IPS-NIHi11 (cell line): Measurements from ENCODE around the gene IFNA21.
A peak's percentile ranks its signal among the peaks of the same experiment; 100 is the strongest.
"Not testable (repeated sequence)": the region's sequence is repeated elsewhere in the genome, so short reads cannot be mapped to it uniquely, and the experiment has no call there.

Experiments used
- DNase-seq: peaks from one replicate; pipeline ENCODE4 v3.0.0; 2012; ENCODE audit warnings: mixed read lengths, low spot score

The IFNA21 gene

DNA sequence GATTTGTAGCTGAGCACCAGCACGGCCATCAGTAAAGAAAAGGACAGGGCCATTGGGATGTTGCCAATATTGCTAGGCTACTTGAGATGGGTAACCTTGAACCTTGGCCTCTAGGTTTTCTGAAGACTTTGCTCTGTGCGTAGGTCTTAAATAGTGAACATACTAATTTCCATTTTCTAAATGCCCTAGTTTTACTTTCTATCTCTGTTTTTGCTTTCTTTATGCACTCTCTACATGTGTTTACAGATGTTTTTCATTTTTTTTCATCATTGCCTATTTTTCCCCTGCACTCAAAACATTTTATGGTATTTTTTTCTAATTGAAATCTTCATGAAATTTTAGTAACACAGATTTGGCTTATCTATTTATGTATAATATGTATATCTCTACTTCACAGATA lies at the start of gene IFNA21:
Gene IFNA21 (minus strand): TSS at position 101 of the 400 bp plus-strand sequence. CDS start 48 bp downstream, at position 53.
- DNase-seq = not testable (repeated sequence)

DNA sequence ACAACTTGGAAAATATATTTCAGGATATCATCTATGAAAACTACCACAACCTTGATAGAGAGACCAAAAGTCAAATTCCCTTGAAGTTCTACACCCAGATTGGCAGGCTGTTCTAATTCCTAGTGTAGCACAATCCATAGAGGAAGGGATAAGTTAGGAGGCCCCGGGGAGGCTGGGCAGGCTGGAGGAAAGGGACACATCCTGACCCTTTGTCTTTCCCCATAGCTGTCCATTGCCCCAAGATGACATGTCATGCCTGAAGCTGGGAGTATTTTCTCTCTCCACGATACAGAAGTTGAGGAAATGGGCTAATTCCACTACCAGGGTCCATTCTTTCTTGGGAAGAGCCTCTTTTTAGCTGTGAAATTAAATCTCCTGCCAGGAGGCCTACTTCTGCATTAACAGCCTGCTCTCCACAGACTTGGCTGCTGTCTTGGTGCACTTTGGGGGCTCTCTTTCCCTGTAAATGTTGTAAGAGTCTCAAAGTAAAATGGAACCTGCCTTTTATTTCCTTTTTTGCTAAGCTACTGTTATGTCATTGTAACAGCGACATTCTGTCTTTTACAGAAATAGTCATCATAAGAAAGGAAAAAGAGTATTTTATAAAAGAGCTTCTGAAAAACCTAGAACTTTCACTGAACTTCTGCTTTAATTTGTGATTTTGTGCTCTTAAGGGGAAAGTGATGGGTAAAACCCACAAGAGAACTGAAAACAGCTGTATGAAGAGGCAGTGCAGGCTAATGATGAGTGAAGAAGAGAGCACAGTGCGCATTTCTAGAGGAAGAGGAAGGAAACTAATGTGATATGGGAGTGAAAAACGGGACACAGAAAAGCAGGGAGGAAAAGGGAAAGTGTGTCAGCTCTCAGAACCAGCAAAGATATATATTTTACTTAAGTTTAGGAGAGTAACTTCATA lies 47.2 kb upstream of the IFNA21 start:
- peak; percentile 13 for DNase-seq

GRCh38 chr9:21212160-21212559 lies 45.7 kb upstream of the IFNA21 start:
- DNase-seq = not testable (repeated sequence)

DNA sequence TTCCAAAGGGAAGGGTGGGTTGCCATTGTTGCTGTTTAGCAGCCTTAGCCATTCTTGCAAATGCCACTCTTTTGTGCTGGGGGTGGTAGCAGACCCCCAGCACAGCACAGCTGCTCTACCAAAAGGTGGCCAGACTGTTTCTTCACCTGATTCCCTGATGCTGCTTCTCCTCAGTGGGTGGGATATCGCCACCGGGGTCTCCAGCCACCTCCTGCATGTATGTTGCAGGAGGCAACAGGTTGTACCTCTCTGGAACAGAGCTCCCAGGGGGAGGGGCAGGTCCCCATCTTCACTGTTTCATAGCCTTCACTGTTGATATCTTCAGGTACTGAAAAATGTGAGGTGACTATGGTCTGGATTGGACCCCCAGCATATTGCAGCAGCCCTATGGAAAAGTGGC lies 44.3 kb upstream of the IFNA21 start:
- DNase-seq = not testable (repeated sequence)

DNA sequence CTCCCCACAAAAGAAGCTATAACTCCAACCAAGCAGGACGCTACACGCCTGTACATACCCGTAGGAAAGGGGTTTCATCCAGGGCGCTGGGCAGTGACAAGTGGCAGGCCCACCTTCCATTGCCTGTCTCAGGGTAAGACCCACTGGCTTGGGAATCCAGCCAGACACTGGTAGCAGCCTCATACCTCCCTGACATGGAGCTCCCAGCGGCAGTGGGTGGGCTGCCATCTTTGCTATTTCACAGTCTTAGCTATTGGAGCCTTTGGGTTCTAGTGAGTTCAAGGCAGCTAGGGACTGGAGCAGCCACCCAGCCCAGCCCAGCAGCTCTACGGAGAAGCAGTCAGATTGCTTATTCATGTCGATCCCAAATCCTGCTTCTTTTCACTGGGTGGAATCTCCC lies 43.9 kb upstream of the IFNA21 start:
- no peak for DNase-seq

- not testable (repeated sequence) for DNase-seq
Observed at GRCh38 chr9:21207043-21207442, 40.6 kb upstream of the IFNA21 start, which contains the start of gene IFNA10. IFNA10 (minus strand) TSS chr9:21207143; CDS start chr9:21207097, 46 bp downstream.

DNA sequence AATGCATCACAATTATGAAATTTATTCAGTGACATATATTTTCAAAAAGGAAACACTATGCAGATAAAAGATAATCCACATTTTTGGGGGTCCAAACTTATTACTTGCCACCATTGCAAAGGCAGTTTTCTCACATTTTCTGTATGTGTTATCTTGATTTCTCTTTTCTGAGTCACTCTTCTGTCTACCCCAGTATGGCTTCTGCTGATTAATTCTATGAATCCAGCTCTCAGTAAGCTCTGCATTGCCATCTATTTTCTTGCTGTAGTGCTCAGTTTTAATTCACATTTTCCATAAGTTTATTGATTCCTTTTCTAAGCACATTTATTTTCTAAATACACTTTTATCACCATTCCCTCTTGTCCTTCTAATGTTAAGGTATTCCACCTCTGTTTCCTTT lies 38.7 kb upstream of the IFNA21 start:
- DNase-seq = no peak

DNA sequence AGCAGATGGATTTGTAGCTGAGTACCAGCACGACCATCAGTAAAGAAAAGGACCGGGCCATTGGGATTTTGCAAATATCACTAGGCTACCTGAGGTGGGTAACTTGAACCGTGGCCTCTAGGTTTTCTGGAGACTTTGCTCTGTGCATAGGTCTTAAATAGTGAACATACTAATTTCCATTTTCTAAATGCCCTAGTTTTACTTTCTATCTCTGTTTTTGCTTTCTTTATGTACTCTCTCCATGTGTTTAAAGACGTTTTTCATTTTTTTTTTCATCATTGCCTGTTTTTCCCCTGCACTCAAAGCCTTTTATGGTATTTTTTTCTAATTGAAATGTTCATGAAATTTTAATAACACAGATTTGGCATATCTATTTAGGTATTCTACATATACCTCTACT lies 35.6 kb upstream of the IFNA21 start, which contains the start of gene IFNA7:
Gene IFNA7 (minus strand): TSS at position 101 of the 400 bp plus-strand sequence. CDS start 40 bp downstream, at position 61.
- DNase-seq = not testable (repeated sequence)

DNA sequence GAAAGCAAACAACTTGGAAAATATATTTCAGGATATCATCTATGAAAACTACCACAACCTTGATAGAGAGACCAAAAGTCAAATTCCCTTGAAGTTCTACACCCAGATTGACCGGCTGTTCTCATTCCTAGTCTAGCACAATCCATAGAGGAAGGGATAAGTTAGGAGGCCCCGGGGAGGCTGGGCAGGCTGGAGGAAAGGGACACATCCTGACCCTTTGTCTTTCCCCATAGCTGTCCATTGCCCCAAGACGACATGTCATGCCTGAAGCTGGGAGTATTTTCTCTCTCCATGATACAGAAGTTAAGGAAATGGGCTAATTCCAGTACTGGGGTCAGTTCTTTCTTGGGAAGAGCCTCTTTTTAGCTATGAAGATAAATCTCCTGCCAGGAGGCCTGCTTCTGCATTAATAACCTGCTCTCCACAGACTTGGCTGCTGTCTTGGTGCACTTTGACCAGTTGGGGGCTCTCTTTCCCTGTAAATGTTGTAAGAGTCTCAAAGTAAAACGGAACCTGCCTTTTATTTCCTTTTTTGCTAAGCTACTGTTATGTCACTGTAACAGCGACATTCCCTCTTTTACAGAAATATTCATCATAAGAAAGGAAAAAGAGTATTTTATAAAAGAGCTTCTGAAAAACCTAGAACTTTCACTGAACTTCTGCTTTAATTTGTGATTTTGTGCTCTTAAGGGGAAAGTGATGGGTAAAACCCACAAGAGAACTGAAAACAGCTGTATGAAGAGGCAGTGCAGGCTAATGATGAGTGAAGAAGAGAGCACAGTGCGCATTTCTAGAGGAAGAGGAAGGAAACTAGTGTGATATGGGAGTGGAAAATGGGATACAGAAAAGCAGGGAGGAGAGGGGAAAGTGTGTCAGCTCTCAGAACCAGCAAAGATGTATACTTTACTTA lies 28.7 kb upstream of the IFNA21 start:
- not testable (repeated sequence) for DNase-seq

- not testable (repeated sequence) for DNase-seq
Observed at GRCh38 chr9:21187487-21187886, 21.0 kb upstream of the IFNA21 start, which contains the start of gene IFNA4. IFNA4 (minus strand) TSS chr9:21187587; CDS start chr9:21187531, 56 bp downstream.

DNA sequence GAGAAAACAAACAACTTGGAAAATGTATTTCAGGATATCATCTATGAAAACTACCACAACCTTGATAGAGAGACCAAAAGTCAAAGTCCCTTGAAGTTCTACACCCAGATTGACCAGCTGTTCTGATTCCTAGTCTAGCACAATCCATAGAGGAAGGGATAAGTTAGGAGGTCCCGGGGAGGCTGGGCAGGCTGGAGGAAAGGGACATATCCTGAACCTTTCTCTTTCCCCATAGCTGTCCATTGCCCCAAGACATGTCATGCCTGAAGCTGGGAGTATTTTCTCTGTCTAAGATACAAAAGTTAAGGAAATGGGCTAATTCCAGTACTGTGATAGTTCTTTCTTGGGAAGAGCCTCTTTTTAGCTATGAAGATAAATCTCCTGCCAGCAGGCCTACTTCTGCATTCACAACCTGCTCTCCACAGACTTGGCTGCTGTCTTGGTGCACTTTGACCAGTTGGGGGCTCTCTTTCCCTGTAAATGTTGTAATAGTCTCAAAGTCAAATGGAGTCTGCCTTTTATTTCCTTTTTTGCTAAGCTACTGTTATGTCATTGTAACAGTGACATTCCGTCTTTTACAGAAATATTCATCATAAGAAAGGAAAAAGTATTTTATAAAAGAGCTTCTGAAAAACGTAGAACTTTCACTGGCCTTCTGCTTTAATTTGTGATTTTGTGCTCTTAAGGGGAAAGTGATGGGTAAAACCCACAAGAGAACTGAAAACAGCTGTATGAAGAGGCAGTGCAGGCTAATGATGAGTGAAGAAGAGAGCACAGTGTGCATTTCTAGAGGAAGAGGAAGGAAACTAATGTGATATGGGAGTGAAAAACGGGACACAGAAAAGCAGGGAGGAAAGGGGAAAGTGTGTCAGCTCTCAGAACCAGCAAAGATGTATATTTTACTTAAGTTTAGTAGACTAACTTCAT lies 16.6 kb upstream of the IFNA21 start:
- DNase-seq = not testable (repeated sequence)

DNA sequence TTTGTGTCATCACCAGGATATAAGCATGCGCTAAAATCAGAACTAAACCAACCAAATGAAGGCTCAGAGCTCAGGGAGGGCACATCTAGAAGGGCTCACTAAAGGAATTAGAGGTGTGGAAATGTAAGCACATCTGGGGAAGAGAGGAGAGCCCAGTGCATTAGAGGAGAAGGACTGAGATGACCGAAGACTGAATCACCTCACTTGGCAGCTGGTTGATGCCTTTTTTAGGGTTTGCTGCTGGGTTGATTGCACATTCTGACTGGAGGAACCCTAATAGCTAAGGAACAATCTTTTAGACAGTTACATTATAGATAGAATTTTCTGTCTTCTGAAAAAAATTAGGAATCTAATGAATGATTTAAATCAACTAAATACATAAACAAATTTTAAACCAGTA lies 8.2 kb upstream of the IFNA21 start:
- DNase-seq = no peak

DNA sequence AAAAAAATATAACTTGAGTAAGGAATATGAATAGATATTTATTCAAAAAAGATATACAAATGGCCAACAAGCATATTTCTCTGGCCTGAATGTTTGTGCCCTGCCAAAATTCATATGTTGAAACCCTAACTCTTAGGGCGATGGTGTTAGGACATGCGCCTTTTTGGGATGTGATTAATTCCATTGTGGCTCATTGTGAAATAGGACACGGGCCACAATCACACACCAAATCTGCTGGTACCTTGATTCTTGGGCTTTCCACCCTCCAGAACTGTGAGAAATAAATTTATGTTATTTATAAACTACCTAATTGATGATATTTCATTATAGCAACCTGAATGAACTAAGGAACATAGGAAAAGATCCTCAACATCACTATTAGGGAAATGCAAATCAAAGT lies 5.7 kb upstream of the IFNA21 start:
- no peak for DNase-seq

- no peak for DNase-seq
Observed at GRCh38 chr9:21171351-21171750, 4.9 kb upstream of the IFNA21 start.

DNA sequence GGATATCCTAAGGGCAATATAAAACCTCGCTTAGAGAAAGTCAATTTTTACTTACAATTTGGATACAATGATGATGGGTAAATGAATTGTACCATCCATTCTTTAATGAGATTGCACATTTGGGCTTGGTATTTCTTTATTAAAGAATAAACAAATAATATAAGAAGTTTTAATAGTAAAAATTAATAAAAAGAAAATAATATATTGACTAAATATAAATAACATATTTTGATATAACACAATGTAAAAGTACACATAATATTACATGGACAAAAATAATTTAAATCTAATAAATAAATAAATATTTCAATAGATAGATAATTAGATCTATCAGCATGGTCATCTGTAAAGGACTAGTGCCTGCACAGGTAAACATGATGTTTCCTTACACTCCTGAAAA lies 944 bp downstream of the IFNA21 start:
- DNase-seq = no peak

GRCh38 chr9:21160178-21160577 lies 6.3 kb downstream of the IFNA21 start:
- DNase-seq = no peak

DNA sequence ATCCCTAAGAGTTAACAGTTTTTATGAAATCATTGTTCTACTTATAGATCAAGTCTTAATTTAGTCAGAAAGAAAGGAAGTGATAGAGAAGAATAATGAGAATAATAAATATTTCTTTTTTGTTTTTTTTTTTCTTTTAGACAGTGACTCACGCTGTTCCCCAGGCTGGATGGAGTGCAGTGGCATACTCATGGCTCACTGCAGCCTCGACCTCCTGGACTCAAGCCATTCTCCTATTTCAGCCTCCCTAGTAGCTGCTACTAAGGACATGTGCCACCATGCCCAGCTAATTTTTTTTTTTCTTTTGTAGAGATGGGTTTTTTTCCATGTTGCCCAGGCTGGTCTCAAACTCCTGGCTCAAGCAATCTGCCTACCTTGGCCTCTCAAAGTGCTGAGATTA lies 11.0 kb downstream of the IFNA21 start:
- no peak for DNase-seq

GRCh38 chr9:21154018-21154608 lies 12.3 kb downstream of the IFNA21 start:
- peak; percentile 45 for DNase-seq

DNA sequence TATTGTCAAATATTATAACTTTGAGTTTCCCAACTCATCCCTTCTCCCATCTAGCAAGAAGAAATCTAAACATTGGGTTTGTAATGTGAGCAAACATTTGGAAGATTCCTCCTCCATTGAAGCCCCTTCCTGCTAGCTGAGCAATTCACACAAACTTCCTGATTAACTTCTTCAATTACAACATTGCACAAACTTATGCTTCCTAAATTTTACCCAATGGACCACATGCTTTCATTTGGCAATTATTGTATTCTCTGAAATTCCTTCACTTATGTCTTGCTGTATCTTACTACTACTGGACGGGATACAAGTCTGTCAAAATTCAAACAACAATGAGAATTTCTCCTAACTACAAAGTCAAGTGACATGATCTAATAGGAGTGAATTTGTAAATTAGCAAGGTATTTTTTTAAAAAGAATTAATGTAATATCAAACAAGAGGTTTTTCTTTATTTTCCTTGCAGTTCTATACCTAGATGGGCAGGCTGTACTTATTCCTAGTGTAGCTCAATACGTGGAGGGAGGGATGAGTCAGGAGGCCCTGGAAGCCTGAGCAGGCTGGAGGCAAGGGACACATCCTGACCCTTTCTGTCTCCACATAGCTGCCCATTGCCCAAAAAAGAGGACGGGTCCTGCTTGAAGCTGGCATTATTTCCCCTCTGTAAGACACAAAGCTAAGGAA lies 13.0 kb downstream of the IFNA21 start:
- DNase-seq = no peak

DNA sequence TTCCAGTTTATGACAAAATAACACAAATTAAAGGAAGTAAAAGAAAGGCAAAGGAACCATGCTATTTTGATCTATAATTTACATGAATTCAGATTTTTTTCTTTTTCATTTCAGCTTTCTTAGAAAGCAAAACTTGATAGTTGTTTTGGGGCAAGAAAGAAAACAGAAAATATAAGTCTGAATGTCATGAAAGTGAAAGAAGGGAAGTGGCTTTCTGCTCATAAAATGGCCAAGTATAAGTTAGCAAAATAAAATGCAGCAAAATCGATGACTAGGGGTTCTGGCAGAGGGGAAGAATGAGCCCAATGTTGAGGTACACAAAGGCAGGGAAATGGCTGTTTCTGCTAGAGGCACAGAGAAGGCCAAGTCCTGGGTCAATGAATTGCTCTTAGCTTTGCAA lies 21.9 kb downstream of the IFNA21 start:
- no peak for DNase-seq
